Right atrium auricular region (tissue), 2 donors: ENCODE data around the gene CDH18. TPM values are rescaled to one million over a fixed set of nuclear protein-coding genes. Genes with fewer than 3 reads are reported as not detected.
A peak's percentile ranks its signal among the peaks of the same experiment; 100 is the strongest.

Experiments used
- DNase-seq: peaks from one replicate; pipeline ENCODE4 v3.0.0-alpha.2; 2019; ENCODE audit warnings: low spot score
- H3K27ac ChIP-seq, 2 donors: fragments of 200-600 bp; sonication (generic); 1 replicate in 1 of 2; 2 replicates in 1 of 2; pipeline ENCODE4 v1.5.1; 2016 to 2019
- H3K27me3 ChIP-seq, 2 donors: fragments of 200-600 bp; sonication (generic); one replicate each; pipeline versions ENCODE4 v1.5.1 to v1.6.0; 2017 to 2019
- H3K36me3 ChIP-seq: fragments of 200-600 bp; sonication (generic); one replicate; pipeline ENCODE4 v1.5.1; 2016
- H3K4me1 ChIP-seq, 2 donors: fragments of 200-600 bp; sonication (generic); one replicate each; pipeline versions ENCODE4 v1.5.1 to v1.6.0; 2017 to 2019
- H3K4me3 ChIP-seq, 2 donors: fragments of 200-600 bp; sonication (generic); 1 replicate in 1 of 2; 2 replicates in 1 of 2; pipeline ENCODE4 v1.5.1; 2017 to 2019; ENCODE audit warnings: mild to moderate bottlenecking in 1 of 2, moderate library complexity in 1 of 2
- H3K9me3 ChIP-seq, 2 donors: fragments of 200-600 bp; sonication (generic); one replicate each; pipeline ENCODE4 v1.5.1; 2019
- total RNA-seq, 2 donors: library from RNA; depleted of rRNA; stranded (reverse); fragments of >200 nt; gene quantifications; one replicate each; pipeline ENCODE4 v1.1.0, GENCODE V29; 2016
- TF ChIP-seq, protein P1 (sequence below), 2 donors: fragments of 200-600 bp; sonication (generic); IDR thresholded peaks; one replicate each; pipeline ENCODE4 v1.5.1; 2019; ENCODE audit warnings: antibody characterized with exemption in 2 of 2

CDH18 gene
- total RNA-seq, 2 donors from 2014 or later = not detected

DNA sequence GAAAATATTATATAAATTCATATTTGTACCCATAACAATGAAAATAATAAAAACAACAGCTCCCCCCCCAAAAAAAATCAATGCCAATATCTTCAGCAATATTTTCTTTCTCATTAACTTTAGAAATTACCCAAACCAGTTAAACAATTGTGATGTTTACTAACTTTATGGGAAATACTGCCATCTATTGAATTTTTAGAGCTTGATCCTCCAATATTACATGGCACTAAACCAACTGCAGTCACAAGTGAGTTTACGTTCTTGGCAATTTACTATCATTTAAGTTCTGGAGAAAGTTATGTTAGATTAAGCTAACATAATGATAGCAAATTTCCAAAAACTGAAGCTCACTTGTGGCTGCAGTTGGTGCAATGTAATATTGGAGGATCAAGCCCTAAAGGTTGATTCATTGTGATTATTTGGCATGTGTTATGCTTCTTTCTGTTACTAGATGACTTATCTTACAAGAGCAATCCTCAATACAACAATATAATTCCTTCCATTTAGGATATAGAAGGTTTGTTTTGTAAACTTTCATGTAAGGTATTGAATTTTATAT is 379.5 kb downstream of the CDH18 start:
- no peak for DNase-seq
- Histone ChIP-seq H3K9me3 (no peaks in the 10 kb centered on the region), H3K4me3 (no peak overlapping the region), H3K36me3 (no peaks in the 10 kb centered on the region), H3K27me3 (no peaks in the 10 kb centered on the region), H3K27ac (no peak overlapping the region), H3K4me1 (no peaks in the 10 kb centered on the region)
- TF ChIP-seq, protein P1, sequence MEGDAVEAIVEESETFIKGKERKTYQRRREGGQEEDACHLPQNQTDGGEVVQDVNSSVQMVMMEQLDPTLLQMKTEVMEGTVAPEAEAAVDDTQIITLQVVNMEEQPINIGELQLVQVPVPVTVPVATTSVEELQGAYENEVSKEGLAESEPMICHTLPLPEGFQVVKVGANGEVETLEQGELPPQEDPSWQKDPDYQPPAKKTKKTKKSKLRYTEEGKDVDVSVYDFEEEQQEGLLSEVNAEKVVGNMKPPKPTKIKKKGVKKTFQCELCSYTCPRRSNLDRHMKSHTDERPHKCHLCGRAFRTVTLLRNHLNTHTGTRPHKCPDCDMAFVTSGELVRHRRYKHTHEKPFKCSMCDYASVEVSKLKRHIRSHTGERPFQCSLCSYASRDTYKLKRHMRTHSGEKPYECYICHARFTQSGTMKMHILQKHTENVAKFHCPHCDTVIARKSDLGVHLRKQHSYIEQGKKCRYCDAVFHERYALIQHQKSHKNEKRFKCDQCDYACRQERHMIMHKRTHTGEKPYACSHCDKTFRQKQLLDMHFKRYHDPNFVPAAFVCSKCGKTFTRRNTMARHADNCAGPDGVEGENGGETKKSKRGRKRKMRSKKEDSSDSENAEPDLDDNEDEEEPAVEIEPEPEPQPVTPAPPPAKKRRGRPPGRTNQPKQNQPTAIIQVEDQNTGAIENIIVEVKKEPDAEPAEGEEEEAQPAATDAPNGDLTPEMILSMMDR (IDR thresholded peaks at IDR 0.05) = peak in 1 of 2 donors; percentile 51

DNA sequence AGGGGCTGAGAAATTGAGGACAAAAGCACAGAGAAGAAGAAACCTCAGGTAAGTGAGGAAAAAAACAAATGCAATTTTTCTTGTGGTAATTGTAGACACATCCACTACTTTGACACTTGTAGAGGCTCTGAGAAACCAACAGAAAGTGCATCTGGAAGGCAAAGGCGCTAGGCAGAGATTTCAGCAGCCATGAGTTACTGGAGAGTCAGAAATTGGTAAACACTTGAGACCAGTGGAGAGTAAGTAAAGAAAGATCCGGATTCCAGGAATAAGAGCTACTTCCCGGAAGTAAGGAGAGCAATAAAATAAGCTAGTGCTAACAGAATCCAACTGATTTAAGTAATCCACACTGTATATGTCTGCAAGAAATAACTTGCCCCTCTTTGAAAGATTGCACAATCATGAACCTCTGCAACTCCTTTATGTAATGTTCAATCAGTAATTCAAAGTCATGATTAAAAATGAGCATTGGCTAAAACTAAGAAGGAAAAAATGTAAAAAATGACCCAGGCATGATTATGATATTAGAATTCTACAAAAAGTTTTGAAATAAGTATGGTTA is 382.1 kb downstream of the CDH18 start:
- TF ChIP-seq, protein P1 (IDR thresholded peaks at IDR 0.05) = no peak
- no peak overlapping the region for H3K27ac ChIP-seq
- H3K4me3 ChIP-seq = no peak overlapping the region
- peaks cover 0 to 12% of the 10 kb centered on the region in 2 donors for H3K9me3 ChIP-seq
- DNase-seq = no peak
- no peaks in the 10 kb centered on the region for H3K4me1 ChIP-seq
- H3K27me3 ChIP-seq = no peaks in the 10 kb centered on the region
- no peaks in the 10 kb centered on the region for H3K36me3 ChIP-seq

DNA sequence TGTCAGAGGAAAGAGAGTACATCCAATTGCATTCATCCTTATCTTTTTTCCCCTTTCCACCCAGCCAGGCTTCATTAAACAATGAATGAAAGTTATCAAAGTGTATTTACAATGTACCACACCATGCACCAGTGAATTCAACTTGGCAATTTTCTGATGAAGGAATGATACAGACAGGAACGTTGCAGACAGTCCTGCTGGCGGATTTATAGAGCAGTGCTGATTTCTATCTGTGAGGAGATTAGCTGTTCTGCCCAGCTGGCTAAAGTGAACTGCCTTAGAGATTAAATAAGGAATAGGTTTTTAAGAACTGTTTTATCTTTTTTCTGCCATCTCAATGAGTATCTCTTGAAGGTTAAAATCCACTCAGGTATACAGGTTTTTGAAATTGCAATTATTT is 403.9 kb downstream of the CDH18 start:
- Histone ChIP-seq H3K27me3 (no peaks in the 10 kb centered on the region), H3K36me3 (no peaks in the 10 kb centered on the region), H3K4me1 (no peaks in the 10 kb centered on the region), H3K4me3 (no peak overlapping the region), H3K27ac (no peak overlapping the region), H3K9me3 (no peaks in the 10 kb centered on the region)
- no peak for DNase-seq
- TF ChIP-seq, protein P1 (IDR thresholded peaks at IDR 0.05) = no peak

DNA sequence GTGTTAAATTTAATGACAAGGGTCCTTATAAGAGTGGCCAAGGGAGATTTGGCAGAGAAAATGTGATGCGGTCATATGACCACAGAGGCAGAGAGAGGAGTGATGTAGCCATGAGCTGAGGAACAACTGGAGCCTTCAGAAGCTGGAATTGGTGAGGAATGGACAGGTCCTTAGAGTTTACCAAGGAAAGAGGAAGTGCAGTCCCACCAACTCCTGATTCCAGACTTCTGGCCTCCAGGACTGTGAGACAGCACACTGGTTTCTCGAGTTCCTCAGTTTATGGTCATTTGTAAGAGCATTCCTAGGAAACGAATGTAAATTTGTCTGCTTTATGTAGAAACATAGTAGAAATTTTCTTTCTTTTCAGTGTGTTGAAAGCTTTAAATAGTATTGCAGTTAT is 410.1 kb downstream of the CDH18 start:
- Histone ChIP-seq H3K9me3 (no peaks in the 10 kb centered on the region), H3K27ac (no peak overlapping the region), H3K4me1 (no peaks in the 10 kb centered on the region), H3K4me3 (no peak overlapping the region), H3K36me3 (no peaks in the 10 kb centered on the region), H3K27me3 (no peaks in the 10 kb centered on the region)
- no peak for DNase-seq
- TF ChIP-seq, protein P1 (IDR thresholded peaks at IDR 0.05) = no peak

DNA sequence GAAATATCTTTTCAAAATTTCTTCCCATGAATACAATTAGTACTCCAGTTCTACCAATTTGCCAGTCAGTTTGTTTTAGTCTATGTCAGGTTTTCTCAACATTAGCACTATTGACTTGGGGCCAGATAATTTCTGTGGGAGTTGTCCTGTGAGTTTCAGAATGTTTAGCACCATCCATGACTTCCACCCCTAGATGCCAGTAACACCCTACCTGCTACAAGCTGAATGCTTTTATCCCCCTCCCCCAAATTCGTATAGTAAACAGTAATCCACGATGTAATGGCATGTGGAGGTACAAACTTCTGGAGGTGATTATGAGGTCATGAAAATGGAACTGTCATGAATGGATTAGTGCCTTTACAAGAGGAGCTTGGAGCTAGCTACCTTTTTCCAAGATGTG is 420.0 kb downstream of the CDH18 start:
- TF ChIP-seq, protein P1 (IDR thresholded peaks at IDR 0.05) = no peak
- peaks cover 0 to 7% of the 10 kb centered on the region in 2 donors for H3K9me3 ChIP-seq
- H3K27ac ChIP-seq = no peak overlapping the region
- no peaks in the 10 kb centered on the region for H3K27me3 ChIP-seq
- H3K4me1 ChIP-seq = no peaks in the 10 kb centered on the region
- H3K4me3 ChIP-seq = no peak overlapping the region
- no peak for DNase-seq
- no peaks in the 10 kb centered on the region for H3K36me3 ChIP-seq

DNA sequence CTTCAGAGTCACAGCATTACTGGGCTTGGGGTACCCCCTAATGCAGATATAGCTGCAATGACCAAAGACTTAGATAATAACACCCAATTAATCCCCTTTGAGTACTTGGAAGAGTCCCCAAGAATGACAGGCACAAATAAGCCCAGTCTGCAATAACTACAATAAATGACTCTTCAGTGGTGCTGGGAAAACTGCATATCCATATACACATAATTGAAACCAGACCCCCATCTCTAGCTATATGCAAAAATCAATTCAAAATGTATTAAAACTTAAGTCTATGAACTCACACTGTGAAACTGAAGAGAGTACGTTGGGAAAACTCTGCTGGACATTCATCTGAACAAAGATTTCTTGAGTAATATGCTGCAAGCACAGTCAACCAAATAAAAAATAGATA is 422.5 kb downstream of the CDH18 start:
- Histone ChIP-seq H3K9me3 (peaks cover 0 to 7% of the 10 kb centered on the region in 2 donors), H3K27ac (no peak overlapping the region), H3K27me3 (no peaks in the 10 kb centered on the region), H3K4me3 (no peak overlapping the region), H3K36me3 (no peaks in the 10 kb centered on the region), H3K4me1 (no peaks in the 10 kb centered on the region)
- TF ChIP-seq, protein P1 (IDR thresholded peaks at IDR 0.05) = no peak
- no peak for DNase-seq
